Endothelial cell of umbilical vein (primary cell): ENCODE results near the gene NDST4.

ENCODE experiments used
- EZH2 ChIP-seq: IDR thresholded peaks from 2 replicates; pipeline ENCODE4 v1.6.1; 2012; ENCODE audit warnings: borderline replicate concordance, low read depth, mild to moderate bottlenecking, moderate library complexity, low read length, inconsistent platforms; ENCODE audit not compliant: severe bottlenecking
- POLR2A ChIP-seq: IDR thresholded peaks from 2 replicates; pipeline ENCODE4 v1.6.1; 2012; ENCODE audit warnings: low read depth, mild to moderate bottlenecking, control low read depth, low read length
- TF ChIP-seq, protein P1 (sequence below), 2 donors: IDR thresholded peaks; 1 replicate in 1 of 2; 2 replicates in 1 of 2; pipeline ENCODE4 v1.5.1; 2011; ENCODE audit warnings: low read length in 2 of 2, mild to moderate bottlenecking in 2 of 2, moderate library complexity in 2 of 2, control low read depth in 1 of 2, inconsistent platforms in 1 of 2, low read depth in 1 of 2; ENCODE audit not compliant: insufficient read depth in 1 of 2; ENCODE audit errors: extremely low read depth in 1 of 2

DNA sequence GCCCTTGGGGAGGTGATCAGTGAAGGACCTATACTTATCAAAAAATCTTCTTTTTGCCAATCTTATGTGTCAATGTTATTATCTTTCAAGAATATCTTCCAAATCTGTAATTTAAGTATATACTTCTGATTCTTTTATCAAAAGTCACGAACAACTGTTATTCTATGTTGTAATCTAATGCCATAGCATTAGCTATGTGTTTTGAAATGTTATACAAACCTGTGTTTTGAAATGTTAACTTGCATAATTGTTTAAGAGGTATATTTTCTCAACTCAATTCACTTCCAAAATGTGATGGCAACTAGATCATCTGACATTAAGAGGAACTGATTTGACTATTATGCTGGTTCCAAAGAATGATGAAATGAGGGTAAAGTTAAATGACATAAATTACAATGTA lies 113.5 kb downstream of the NDST4 start:
- TF ChIP-seq, protein P1, sequence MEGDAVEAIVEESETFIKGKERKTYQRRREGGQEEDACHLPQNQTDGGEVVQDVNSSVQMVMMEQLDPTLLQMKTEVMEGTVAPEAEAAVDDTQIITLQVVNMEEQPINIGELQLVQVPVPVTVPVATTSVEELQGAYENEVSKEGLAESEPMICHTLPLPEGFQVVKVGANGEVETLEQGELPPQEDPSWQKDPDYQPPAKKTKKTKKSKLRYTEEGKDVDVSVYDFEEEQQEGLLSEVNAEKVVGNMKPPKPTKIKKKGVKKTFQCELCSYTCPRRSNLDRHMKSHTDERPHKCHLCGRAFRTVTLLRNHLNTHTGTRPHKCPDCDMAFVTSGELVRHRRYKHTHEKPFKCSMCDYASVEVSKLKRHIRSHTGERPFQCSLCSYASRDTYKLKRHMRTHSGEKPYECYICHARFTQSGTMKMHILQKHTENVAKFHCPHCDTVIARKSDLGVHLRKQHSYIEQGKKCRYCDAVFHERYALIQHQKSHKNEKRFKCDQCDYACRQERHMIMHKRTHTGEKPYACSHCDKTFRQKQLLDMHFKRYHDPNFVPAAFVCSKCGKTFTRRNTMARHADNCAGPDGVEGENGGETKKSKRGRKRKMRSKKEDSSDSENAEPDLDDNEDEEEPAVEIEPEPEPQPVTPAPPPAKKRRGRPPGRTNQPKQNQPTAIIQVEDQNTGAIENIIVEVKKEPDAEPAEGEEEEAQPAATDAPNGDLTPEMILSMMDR (IDR thresholded peaks at IDR 0.05; ENCODE audit: extremely low read depth in 1 of 2, insufficient read depth in 1 of 2, low read depth in 1 of 2, low read length in 2 of 2), result no peak
- TF ChIP-seq POLR2A (no peak), EZH2 (no peak)
